ENCODE measurements around the gene UBA3. TPM values are rescaled to one million over a fixed set of nuclear protein-coding genes. Genes with fewer than 3 reads are reported as not detected.

The UBA3 gene
- total and polyA plus RNA-seq, 5 experiments from 2014 or later = 35.1 to 80.1 (median 49.1) TPM

- POLR2A ChIA-PET = interaction anchor here (1.2 to 2.4 kb wide), 6 partner anchors 21 to 62 kb away, joined by 3 to 13 read pairs (median 7); partner anchors contain the start of genes ARL6IP5 and UBA3
- H3K27ac Mint-ChIP-seq = peak overlapping the region; percentile 80 to 97 (median 91)
- H3K4me3 Mint-ChIP-seq = peak overlapping the region in 8 of 10 donors; percentile 6 to 72 (median 58)
- H3K36me3 Mint-ChIP-seq = peaks cover 8 to 55% (median 32%) of the 10 kb centered on the region in 3 donors
- DNase-seq (no peak), ATAC-seq (no peak)
- H3K4me1 Mint-ChIP-seq = peaks cover 14 to 43% (median 29%) of the 10 kb centered on the region in 4 donors
- H3K9me3 Mint-ChIP-seq = no peaks in the 10 kb centered on the region
- H3K27me3 Mint-ChIP-seq = no peaks in the 10 kb centered on the region
Measured at GRCh38 chr3:69058947-69059224, 21.3 kb downstream of the UBA3 start.

DNA sequence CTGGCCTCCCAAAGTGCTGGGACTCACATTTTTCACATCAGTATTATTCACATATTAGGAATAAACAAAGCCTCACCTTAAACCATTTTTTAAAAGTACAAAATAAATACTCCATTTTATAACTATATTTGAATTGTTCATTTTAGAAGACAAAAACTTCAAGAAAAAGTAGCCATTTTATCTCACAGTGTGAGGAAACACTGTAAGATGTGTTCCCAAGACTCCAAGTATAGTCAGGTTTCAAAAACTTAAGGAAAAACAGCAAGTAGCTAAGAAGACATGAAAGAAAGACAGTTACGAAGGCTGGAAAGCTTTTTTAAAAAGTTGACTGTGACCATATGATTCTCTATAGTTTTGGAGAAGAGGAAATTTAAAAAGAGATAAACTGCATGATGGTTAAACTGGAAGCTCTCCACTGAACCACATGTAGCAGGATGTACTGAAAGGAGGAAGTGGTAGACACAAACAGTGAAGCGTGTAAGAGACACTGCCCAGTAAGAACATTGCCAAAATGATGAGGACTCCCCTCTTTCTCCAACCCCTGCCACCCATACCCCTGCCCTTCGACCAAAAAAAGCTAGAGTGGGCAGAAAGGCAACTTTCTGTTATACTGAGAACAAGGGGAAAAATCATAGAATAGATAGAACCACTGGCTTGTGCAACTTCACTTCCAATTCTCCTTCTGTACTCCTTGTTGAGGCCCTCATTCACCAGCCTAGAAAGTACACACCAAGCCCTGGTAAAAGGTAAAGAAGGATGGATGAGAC lies 21.8 kb downstream of the UBA3 start:
- DNase-seq (peak in 3 of 10 donors; percentile 49 to 59 (median 56)), ATAC-seq (peak; percentile 96 to 98)
- Mint-ChIP-seq H3K9me3 (no peaks in the 10 kb centered on the region), H3K4me1 (peaks cover 12 to 38% (median 24%) of the 10 kb centered on the region in 4 donors), H3K4me3 (peak overlapping the region in 9 of 10 donors; percentile 13 to 72 (median 61)), H3K36me3 (peaks cover 8 to 53% (median 32%) of the 10 kb centered on the region in 3 donors), H3K27ac (peak overlapping the region; percentile 80 to 97 (median 92)), H3K27me3 (no peaks in the 10 kb centered on the region)
- POLR2A ChIA-PET = interaction anchor here (0.8 to 2.4 kb wide), 7 partner anchors 21 to 63 kb away, joined by 3 to 13 read pairs (median 7); partner anchors contain the start of genes ARL6IP5 and UBA3

DNA sequence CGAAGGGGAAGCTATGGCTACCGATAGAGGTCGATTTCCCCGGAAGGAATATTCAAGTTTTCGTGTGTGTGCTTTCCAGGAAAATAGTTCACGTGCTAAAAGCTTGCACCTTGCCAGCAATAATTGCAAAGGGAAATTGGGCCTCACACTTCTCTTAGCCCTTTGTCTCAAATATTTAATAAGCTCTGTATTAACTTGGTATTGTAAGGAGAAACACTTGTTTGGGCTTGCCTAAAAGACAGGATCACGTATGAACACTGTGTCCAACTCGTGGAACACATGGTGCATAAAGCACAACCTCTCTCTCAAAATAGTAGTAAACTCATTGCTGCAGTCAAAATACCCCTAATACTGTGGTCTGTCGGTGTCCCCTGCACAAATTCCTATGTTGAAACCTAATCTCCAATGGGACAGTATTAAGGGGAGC lies 27.7 kb downstream of the UBA3 start:
- DNase-seq = no peak
- H3K4me3 Mint-ChIP-seq = peak overlapping the region; percentile 95 to 99 (median 98)
- H3K27ac Mint-ChIP-seq = peak overlapping the region; percentile 90 to 99 (median 98)
- peaks cover 18 to 57% (median 39%) of the 10 kb centered on the region in 4 donors for H3K4me1 Mint-ChIP-seq
- H3K36me3 Mint-ChIP-seq = peaks cover 11 to 25% (median 13%) of the 10 kb centered on the region in 3 donors
- POLR2A ChIA-PET = interaction anchor here (0.7 to 5.1 kb wide), 11 partner anchors 10 to 52 kb away, joined by 3 to 63 read pairs (median 8); partner anchors contain the start of genes ARL6IP5, EOGT and UBA3
- H3K27me3 Mint-ChIP-seq = no peaks in the 10 kb centered on the region
- no peaks in the 10 kb centered on the region for H3K9me3 Mint-ChIP-seq
- ATAC-seq = peak; percentile 3 to 16

- Mint-ChIP-seq H3K27ac (peak within 1 kb of the TSS; percentile 90 to 99 (median 98)), H3K27me3 (no peaks in the 10 kb centered on the region), H3K9me3 (no peaks in the 10 kb centered on the region), H3K36me3 (peaks cover 11 to 24% (median 17%) of the 10 kb centered on the region in 3 donors), H3K4me1 (peaks cover 22 to 55% (median 43%) of the 10 kb centered on the region in 4 donors), H3K4me3 (peak within 1 kb of the TSS; percentile 95 to 99 (median 98))
- peak; percentile 92 to 99 (median 98) for DNase-seq
- peak; percentile 89 for ATAC-seq
- POLR2A ChIA-PET = interaction anchor here (0.7 to 5.1 kb wide), 12 partner anchors 9 to 53 kb away, joined by 3 to 63 read pairs (median 7); partner anchors contain the start of genes ARL6IP5, EOGT and UBA3
Measured at GRCh38 chr3:69051756-69052471, 28.3 kb downstream of the UBA3 start, which contains the start of gene TMF1. Gene TMF1 (minus strand): TSS chr3:69052333. CDS start chr3:69052086, 247 bp downstream.

GRCh38 chr3:69048990-69049389 lies 31.2 kb downstream of the UBA3 start:
- Mint-ChIP-seq H3K4me1 (peaks cover 23 to 62% (median 52%) of the 10 kb centered on the region in 4 donors), H3K27ac (peak overlapping the region in 4 of 10 donors; percentile 4 to 40 (median 20)), H3K27me3 (no peaks in the 10 kb centered on the region), H3K36me3 (peaks cover 6 to 32% (median 17%) of the 10 kb centered on the region in 3 donors), H3K4me3 (peak overlapping the region in 9 of 10 donors; percentile 15 to 99 (median 52)), H3K9me3 (no peaks in the 10 kb centered on the region)
- DNase-seq (no peak), ATAC-seq (no peak)
- POLR2A ChIA-PET = interaction anchor here (0.6 to 5.1 kb wide), 2 partner anchors 19 to 35 kb away, joined by 3 to 63 read pairs; partner anchors contain the start of gene ARL6IP5

- POLR2A ChIA-PET = interaction anchor here (0.7 to 1.1 kb wide), 3 partner anchors 12 to 47 kb away, joined by 3 to 9 read pairs (median 5); partner anchors contain the start of gene ARL6IP5
- no peak for DNase-seq
- Mint-ChIP-seq H3K4me3 (no peak overlapping the region), H3K9me3 (no peaks in the 10 kb centered on the region), H3K27me3 (no peaks in the 10 kb centered on the region), H3K36me3 (peaks cover 18 to 67% (median 25%) of the 10 kb centered on the region in 3 donors), H3K27ac (peak overlapping the region in 3 of 10 donors; percentile 3 to 37 (median 29)), H3K4me1 (peaks cover 17 to 36% (median 31%) of the 10 kb centered on the region in 4 donors)
- ATAC-seq = no peak
Measured at GRCh38 chr3:69044608-69045007, 35.6 kb downstream of the UBA3 start.

DNA sequence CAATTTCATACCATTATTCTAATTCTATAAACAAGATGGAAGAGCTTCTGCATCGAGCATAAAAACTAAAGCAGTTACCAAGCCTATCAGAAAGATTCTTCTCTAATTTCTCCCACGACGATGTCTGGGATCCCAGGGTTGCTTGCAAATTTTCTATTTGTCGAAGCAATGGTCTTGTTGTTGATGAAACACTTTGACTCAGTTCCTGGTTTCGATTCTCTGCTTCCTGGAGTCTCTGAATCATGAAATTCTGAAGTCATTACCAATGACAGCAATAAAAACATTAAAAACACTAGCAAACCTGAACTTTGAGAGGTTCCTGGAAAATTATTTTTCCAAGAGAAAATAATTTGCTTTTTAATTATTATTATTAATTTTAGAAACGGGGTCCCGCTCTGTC lies 46.7 kb downstream of the UBA3 start:
- H3K4me3 Mint-ChIP-seq = no peak overlapping the region
- H3K4me1 Mint-ChIP-seq = peaks cover 0 to 2% (median 0%) of the 10 kb centered on the region in 4 donors
- no peak for DNase-seq
- H3K27ac Mint-ChIP-seq = no peak overlapping the region
- POLR2A ChIA-PET = interaction anchor here (0.6 kb wide), 1 partner anchor 9 kb away, joined by 3 read pairs; no protein-coding TSS in a partner anchor
- ATAC-seq = no peak
- H3K36me3 Mint-ChIP-seq = peaks cover 5 to 92% (median 29%) of the 10 kb centered on the region in 3 donors
- no peaks in the 10 kb centered on the region for H3K27me3 Mint-ChIP-seq
- no peaks in the 10 kb centered on the region for H3K9me3 Mint-ChIP-seq

- peaks cover 0 to 2% (median 0%) of the 10 kb centered on the region in 4 donors for H3K4me1 Mint-ChIP-seq
- no peaks in the 10 kb centered on the region for H3K27me3 Mint-ChIP-seq
- H3K9me3 Mint-ChIP-seq = no peaks in the 10 kb centered on the region
- ATAC-seq (no peak), DNase-seq (no peak)
- H3K4me3 Mint-ChIP-seq = no peak overlapping the region
- POLR2A ChIA-PET = interaction anchor here (0.6 to 1.4 kb wide), 3 partner anchors 9 to 59 kb away, joined by 3 to 5 read pairs (median 3); no protein-coding TSS in a partner anchor
- peaks cover 10 to 92% (median 32%) of the 10 kb centered on the region in 3 donors for H3K36me3 Mint-ChIP-seq
- peak overlapping the region in 2 of 10 donors; percentile 7 to 53 for H3K27ac Mint-ChIP-seq
Measured at GRCh38 chr3:69032737-69033136, 47.4 kb downstream of the UBA3 start.

- no peaks in the 10 kb centered on the region for H3K9me3 Mint-ChIP-seq
- POLR2A ChIA-PET = interaction anchor here (0.6 to 1.4 kb wide), 2 partner anchors 12 to 59 kb away, joined by 3 to 5 read pairs; no protein-coding TSS in a partner anchor
- ATAC-seq (no peak), DNase-seq (no peak)
- H3K36me3 Mint-ChIP-seq = peaks cover 10 to 92% (median 34%) of the 10 kb centered on the region in 3 donors
- no peak overlapping the region for H3K4me3 Mint-ChIP-seq
- H3K27me3 Mint-ChIP-seq = no peaks in the 10 kb centered on the region
- peaks cover 0 to 2% (median 0%) of the 10 kb centered on the region in 4 donors for H3K4me1 Mint-ChIP-seq
- H3K27ac Mint-ChIP-seq = peak overlapping the region in 1 of 10 donors; percentile 2
Measured at GRCh38 chr3:69032142-69032541, 48.0 kb downstream of the UBA3 start.

DNA sequence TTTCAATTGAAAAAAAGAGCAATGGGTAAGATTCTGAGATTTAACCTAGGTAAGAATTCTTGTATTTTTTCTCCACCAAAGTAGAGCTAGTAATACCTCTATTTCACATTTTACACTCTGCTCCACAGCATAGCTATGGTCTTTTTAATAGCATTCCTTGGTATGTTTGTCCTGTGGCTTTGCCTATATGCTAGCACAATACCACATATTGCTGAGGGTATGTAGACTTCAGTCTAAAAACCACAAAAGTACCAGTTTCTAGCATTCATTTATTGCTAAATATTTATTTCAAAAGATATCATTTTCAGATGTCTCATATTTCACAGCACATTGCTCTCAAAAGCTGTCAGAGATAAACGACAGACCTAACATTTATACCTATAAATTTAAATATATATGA lies 48.5 kb downstream of the UBA3 start:
- Mint-ChIP-seq H3K27me3 (no peaks in the 10 kb centered on the region), H3K9me3 (no peaks in the 10 kb centered on the region), H3K27ac (no peak overlapping the region), H3K4me1 (peaks cover 0 to 2% (median 0%) of the 10 kb centered on the region in 4 donors), H3K36me3 (peaks cover 10 to 90% (median 35%) of the 10 kb centered on the region in 3 donors), H3K4me3 (no peak overlapping the region)
- DNase-seq (no peak), ATAC-seq (no peak)
- POLR2A ChIA-PET = interaction anchor here (1.4 kb wide), 1 partner anchor 13 kb away, joined by 3 read pairs; no protein-coding TSS in a partner anchor

- Mint-ChIP-seq H3K4me1 (no peaks in the 10 kb centered on the region), H3K27ac (no peak overlapping the region), H3K9me3 (no peaks in the 10 kb centered on the region), H3K36me3 (peaks cover 5 to 40% (median 18%) of the 10 kb centered on the region in 3 donors), H3K27me3 (no peaks in the 10 kb centered on the region), H3K4me3 (no peak overlapping the region)
- DNase-seq (no peak), ATAC-seq (no peak)
- POLR2A ChIA-PET = no interaction called here
Measured at GRCh38 chr3:69020857-69021256, 59.3 kb downstream of the UBA3 start.

DNA sequence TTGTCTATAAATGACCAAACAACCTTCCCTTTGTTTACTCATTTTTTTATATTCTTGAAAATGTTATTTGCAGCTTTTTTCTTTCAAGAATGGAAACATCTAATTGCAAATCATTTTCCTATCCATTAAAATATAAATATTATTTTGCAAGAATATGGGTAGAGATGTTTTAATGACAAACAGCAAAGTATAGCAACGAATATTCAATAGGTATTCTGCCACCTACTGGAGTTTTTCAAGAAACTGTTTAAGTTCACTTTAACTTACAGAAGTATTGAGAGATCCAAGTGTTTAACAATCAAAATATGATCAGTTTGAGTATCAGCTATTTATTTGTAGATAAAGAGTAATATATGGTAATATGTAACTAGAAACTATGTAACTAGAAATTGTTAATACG lies 59.7 kb downstream of the UBA3 start:
- no peaks in the 10 kb centered on the region for H3K27me3 Mint-ChIP-seq
- no peak for DNase-seq

More for the DNA sequence above, 59.7 kb downstream of the UBA3 start:
- Mint-ChIP-seq H3K4me1 (no peaks in the 10 kb centered on the region), H3K9me3 (no peaks in the 10 kb centered on the region), H3K27ac (no peak overlapping the region), H3K36me3 (peaks cover under 1 to 35% (median 14%) of the 10 kb centered on the region in 3 donors), H3K4me3 (no peak overlapping the region)
- no peak for ATAC-seq
- POLR2A ChIA-PET = no interaction called here

All from naive thymus-derived CD8-positive, alpha-beta T cell (primary cell).